A549 (cell line): ENCODE results near the gene BEND5.

Experiments used
- BHLHE40 ChIP-seq: IDR thresholded peaks from 2 replicates; pipeline ENCODE4 v1.6.1; 2012; ENCODE audit warnings: low read depth, low read length, inconsistent platforms
- CEBPB ChIP-seq, 2 experiments: fragments of >200 bp in 1 of 2; sonication (Bioruptor Twin) in 1 of 2; formaldehyde crosslinking in 1 of 2; IDR thresholded peaks; 2 replicates each; pipeline ENCODE4 v1.6.1; 2012 to 2016
- CHD4 ChIP-seq: fragments of 200-600 bp; sonication (generic); IDR thresholded peaks from 2 replicates; pipeline ENCODE4 v1.6.1; 2016; ENCODE audit warnings: antibody characterized with exemption, mild to moderate bottlenecking, borderline replicate concordance
- EHF ChIP-seq: fragments of 250-450 bp; sonication (Bioruptor Pico); IDR thresholded peaks from 2 replicates; pipeline ENCODE4 v1.5.0; 2020; ENCODE audit warnings: mild to moderate bottlenecking
- KDM5A ChIP-seq: fragments of 200-600 bp; sonication (generic); IDR thresholded peaks from 2 replicates; pipeline ENCODE4 v1.6.1; 2016; ENCODE audit warnings: antibody characterized with exemption, mild to moderate bottlenecking
- POLR2A ChIP-seq: IDR thresholded peaks from 2 replicates; pipeline ENCODE4 v1.6.1; 2012; ENCODE audit warnings: mild to moderate bottlenecking, low read length
- RARB ChIP-seq: fragments of 250-450 bp; sonication (Bioruptor Pico); IDR thresholded peaks from 2 replicates; pipeline ENCODE4 v1.8.0; 2021; ENCODE audit warnings: mild to moderate bottlenecking, moderate library complexity
- SREBF2 ChIP-seq: fragments of 450-650 bp; IDR thresholded peaks from 2 replicates; pipeline ENCODE4 v1.6.1; 2014; ENCODE audit warnings: mild to moderate bottlenecking, moderate library complexity
- TF ChIP-seq, protein P1 (sequence below): fragments of >200 bp; sonication (Bioruptor Twin); formaldehyde crosslinking; IDR thresholded peaks from 3 replicates; pipeline ENCODE4 v1.5.1; 2016
- TF ChIP-seq, protein P2 (sequence below): fragments of 200-600 bp; sonication (generic); IDR thresholded peaks from 2 replicates; pipeline ENCODE4 v1.6.1; 2016; ENCODE audit warnings: antibody characterized with exemption, mild to moderate bottlenecking, moderate library complexity

DNA sequence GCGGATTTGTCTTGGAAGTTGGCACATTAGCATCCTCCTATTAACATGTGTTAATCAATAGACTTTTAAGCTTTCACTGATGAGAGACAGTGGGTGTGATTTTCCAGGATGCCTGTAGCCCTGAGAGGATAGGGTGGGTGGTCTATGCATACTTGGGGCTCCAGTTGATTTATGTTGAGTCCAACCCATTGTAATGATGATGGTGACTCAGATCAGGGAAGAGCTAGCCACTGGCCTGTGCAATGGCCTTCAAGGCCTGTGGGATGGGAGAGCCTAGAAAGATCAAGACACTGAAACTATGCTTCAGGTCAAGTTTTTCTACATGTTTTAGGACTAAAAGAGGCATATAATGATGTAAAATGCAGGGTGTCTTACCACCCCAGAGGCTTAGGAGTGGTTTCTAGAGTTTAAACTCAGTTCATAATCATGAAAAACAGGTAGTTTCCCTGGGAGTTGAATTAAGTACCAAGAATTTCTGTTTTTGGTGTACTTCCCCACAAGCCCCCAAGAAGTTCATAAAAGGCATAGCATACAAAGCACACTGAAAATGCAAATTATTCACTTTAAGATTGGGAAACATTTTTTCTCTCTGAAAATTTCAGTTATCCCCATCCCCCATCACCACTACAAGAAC, 19.9 kb downstream of the BEND5 start:
- TF ChIP-seq RARB (CRISPR knock-in tag): no peak
- TF ChIP-seq, protein P1, sequence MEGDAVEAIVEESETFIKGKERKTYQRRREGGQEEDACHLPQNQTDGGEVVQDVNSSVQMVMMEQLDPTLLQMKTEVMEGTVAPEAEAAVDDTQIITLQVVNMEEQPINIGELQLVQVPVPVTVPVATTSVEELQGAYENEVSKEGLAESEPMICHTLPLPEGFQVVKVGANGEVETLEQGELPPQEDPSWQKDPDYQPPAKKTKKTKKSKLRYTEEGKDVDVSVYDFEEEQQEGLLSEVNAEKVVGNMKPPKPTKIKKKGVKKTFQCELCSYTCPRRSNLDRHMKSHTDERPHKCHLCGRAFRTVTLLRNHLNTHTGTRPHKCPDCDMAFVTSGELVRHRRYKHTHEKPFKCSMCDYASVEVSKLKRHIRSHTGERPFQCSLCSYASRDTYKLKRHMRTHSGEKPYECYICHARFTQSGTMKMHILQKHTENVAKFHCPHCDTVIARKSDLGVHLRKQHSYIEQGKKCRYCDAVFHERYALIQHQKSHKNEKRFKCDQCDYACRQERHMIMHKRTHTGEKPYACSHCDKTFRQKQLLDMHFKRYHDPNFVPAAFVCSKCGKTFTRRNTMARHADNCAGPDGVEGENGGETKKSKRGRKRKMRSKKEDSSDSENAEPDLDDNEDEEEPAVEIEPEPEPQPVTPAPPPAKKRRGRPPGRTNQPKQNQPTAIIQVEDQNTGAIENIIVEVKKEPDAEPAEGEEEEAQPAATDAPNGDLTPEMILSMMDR: no peak
- no peak for TF ChIP-seq CEBPB (IDR thresholded peaks at IDR 0.05)
- no peak for TF ChIP-seq KDM5A
- no peak for TF ChIP-seq CHD4
- TF ChIP-seq POLR2A: no peak
- TF ChIP-seq SREBF2: no peak
- TF ChIP-seq, protein P2, sequence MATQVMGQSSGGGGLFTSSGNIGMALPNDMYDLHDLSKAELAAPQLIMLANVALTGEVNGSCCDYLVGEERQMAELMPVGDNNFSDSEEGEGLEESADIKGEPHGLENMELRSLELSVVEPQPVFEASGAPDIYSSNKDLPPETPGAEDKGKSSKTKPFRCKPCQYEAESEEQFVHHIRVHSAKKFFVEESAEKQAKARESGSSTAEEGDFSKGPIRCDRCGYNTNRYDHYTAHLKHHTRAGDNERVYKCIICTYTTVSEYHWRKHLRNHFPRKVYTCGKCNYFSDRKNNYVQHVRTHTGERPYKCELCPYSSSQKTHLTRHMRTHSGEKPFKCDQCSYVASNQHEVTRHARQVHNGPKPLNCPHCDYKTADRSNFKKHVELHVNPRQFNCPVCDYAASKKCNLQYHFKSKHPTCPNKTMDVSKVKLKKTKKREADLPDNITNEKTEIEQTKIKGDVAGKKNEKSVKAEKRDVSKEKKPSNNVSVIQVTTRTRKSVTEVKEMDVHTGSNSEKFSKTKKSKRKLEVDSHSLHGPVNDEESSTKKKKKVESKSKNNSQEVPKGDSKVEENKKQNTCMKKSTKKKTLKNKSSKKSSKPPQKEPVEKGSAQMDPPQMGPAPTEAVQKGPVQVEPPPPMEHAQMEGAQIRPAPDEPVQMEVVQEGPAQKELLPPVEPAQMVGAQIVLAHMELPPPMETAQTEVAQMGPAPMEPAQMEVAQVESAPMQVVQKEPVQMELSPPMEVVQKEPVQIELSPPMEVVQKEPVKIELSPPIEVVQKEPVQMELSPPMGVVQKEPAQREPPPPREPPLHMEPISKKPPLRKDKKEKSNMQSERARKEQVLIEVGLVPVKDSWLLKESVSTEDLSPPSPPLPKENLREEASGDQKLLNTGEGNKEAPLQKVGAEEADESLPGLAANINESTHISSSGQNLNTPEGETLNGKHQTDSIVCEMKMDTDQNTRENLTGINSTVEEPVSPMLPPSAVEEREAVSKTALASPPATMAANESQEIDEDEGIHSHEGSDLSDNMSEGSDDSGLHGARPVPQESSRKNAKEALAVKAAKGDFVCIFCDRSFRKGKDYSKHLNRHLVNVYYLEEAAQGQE: no peak
- no peak for TF ChIP-seq EHF
- no peak for TF ChIP-seq BHLHE40
